Measurements from ENCODE around the gene ZNF385B. TPM values are rescaled to one million over a fixed set of nuclear protein-coding genes. Genes with fewer than 3 reads are reported as not detected.

Gene ZNF385B
- total and polyA plus RNA-seq, 5 experiments from 2014 or later: not detected

DNA sequence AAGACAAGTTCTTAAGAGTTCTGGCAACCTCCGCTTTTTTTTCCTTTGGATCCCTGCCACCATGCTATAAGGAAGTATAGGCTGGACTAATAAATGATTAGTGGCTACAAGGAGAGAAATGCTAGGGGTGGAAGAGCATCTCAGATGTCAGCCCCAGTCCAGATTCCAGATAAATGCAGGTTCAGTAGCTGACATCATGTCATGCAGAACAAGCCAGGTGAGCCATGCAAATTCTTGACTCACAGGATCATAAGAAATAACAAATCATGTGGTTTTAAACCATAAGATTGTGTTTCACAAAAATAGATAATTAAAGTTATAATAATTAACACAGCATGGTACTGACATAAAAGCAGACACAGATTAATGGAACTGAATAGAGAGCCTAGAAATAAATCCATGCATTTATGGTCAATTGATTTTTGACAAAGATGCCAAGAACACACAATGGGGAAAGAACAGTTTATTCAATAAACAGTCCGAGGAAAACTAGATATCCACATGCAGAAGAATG lies 443.9 kb downstream of the ZNF385B start:
- Mint-ChIP-seq H3K27ac (no peak overlapping the region), H3K9me3 (peaks cover 0 to 11% (median 0%) of the 10 kb centered on the region in 9 donors), H3K4me1 (no peaks in the 10 kb centered on the region), H3K27me3 (peaks cover 5 to 25% (median 13%) of the 10 kb centered on the region in 5 donors), H3K4me3 (no peak overlapping the region), H3K36me3 (peaks cover 0 to 4% (median 0%) of the 10 kb centered on the region in 3 donors)
- POLR2A ChIA-PET: no interaction called here
- ATAC-seq: no peak
- no peak for DNase-seq

DNA sequence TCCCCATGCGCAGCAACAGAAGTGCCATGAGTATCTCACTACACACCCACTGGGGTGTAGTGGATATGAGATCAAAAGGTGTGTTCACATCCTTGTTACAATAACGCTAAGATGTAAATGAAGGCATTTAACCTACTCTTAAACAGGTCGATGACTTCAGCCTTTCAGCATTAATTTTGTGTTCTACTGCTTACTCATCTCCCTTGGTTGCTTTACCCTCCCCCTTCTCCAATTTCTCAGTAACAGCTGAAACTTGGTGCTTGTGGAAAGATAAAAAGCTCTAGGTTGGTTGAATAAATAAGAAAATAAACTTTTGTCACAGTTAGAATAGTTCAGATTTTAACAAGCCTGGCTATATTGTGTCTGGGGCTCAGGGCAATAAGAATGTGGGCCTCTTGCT lies 449.3 kb downstream of the ZNF385B start:
- Mint-ChIP-seq H3K36me3 (peaks cover 0 to 4% (median 0%) of the 10 kb centered on the region in 3 donors), H3K27ac (no peak overlapping the region), H3K4me3 (no peak overlapping the region), H3K4me1 (peaks cover 0 to 7% (median 3%) of the 10 kb centered on the region in 4 donors), H3K9me3 (peaks cover 0 to 11% (median 0%) of the 10 kb centered on the region in 9 donors), H3K27me3 (peaks cover 13 to 41% (median 26%) of the 10 kb centered on the region in 5 donors)
- no peak for ATAC-seq
- POLR2A ChIA-PET: no interaction called here
- no peak for DNase-seq

DNA sequence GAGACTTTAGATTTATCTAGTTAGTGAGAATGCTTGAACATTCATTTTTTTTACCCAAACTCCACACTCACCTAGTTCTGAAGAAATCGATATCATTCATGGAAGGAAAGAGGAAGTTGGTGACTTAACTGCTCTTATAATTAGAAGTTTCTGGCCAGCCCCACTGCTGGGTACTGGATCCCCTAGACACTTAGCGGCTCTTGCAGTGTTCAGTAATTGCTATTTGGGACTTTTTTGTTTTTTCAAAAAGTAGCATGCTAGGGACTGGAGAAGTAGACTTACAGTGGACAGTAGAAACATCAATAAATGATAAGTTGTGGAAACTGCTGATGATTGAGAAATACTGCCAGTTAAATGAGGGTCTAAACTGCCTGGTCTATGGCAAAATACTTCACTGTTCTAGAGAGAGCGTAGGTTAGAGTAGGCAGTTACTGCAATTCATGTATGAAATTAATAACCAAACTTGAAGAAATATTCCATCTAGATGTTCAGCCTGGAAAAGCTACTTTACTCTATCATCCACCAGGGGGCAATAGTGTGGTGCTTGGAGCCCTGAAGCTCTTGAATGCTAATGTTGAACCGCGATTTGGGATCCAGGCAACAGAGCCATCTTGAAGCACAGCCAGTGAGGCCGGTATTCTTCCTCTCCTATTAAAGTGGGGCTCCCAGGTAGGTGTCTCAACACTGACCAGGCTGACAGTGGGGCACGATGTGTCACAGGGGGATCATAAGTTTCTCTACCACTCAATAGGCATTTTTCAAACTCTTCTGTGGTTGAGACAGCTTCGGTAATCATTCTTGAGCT lies 450.7 kb downstream of the ZNF385B start:
- Mint-ChIP-seq H3K36me3 (peaks cover 0 to 4% (median 0%) of the 10 kb centered on the region in 3 donors), H3K27me3 (peaks cover 14 to 47% (median 26%) of the 10 kb centered on the region in 5 donors), H3K4me1 (peaks cover 0 to 7% (median 3%) of the 10 kb centered on the region in 4 donors), H3K4me3 (no peak overlapping the region), H3K27ac (peak overlapping the region in 1 of 10 donors; percentile 45), H3K9me3 (peaks cover 0 to 6% (median 0%) of the 10 kb centered on the region in 9 donors)
- peak in 2 of 10 donors; percentile 0 to 10 for DNase-seq
- peak in 1 of 2 donors; percentile 22 for ATAC-seq
- POLR2A ChIA-PET: no interaction called here

DNA sequence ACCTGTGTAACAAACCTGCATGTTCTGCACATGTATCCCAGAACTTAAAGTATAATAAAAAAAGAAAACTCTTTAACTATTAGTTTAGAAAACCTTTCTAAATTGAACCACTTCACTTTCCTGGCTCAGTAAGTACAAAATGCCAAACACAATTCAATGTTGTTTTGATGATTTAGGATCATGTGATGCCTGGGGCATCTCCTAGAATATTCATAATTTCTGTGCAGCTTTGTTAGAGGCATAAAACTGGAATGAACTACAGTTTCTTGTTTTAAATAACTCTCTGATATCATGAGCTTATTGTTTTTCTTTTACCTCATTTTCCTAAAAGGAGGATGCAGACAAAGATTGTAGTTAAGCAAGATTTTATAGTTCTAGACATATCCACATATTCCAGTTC lies 457.8 kb downstream of the ZNF385B start:
- H3K36me3 Mint-ChIP-seq: no peaks in the 10 kb centered on the region
- H3K9me3 Mint-ChIP-seq: no peaks in the 10 kb centered on the region
- DNase-seq (no peak), ATAC-seq (no peak)
- POLR2A ChIA-PET: no interaction called here
- no peaks in the 10 kb centered on the region for H3K4me1 Mint-ChIP-seq
- H3K4me3 Mint-ChIP-seq: no peak overlapping the region
- H3K27me3 Mint-ChIP-seq: peaks cover 11 to 42% (median 22%) of the 10 kb centered on the region in 5 donors
- H3K27ac Mint-ChIP-seq: no peak overlapping the region

DNA sequence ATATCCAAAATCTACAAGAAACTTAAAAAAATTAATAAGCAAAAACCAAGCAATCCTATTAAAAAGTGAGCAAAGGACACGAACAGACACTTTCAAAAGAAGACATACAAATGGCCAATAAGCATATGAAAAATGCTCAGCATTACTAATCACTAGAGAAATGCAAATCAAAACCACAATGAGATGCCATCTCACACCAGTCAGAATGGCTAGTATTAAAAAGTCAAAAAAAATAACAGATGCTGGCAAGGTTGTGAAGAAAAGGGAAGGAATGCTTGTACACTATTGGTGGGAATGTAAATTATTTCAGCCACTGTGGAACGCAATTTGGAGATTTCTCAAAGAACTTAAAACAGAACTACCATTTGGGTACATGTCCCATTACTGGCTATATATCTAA lies 467.9 kb downstream of the ZNF385B start:
- Mint-ChIP-seq H3K4me3 (no peak overlapping the region), H3K4me1 (no peaks in the 10 kb centered on the region), H3K36me3 (no peaks in the 10 kb centered on the region), H3K9me3 (peaks cover 0 to 3% (median 0%) of the 10 kb centered on the region in 9 donors), H3K27me3 (no peaks in the 10 kb centered on the region), H3K27ac (no peak overlapping the region)
- DNase-seq (no peak), ATAC-seq (no peak)
- POLR2A ChIA-PET: no interaction called here

Small RNA genes within 50 kb of the gene (microRNA-seq; reads per million reads assigned to microRNA genes)
- not detected for gene MIR1258 (ENCODE audit: borderline microRNAs expressed)

Other genes with a start within 250 kb of the ZNF385B start
- gene CWC22, start 145.7 kb upstream of the ZNF385B start, total RNA-seq: 10 to 100 TPM; 31.3 to 31.4 TPM
- 10 to 100 TPM; 18.9 to 34.4 (median 25.9) TPM for gene CWC22, start 145.7 kb upstream of the ZNF385B start, polyA plus RNA-seq